HG02678 (cell line): ENCODE results near the gene ENOX2.
"Not testable (repeated sequence)": the region's sequence is repeated elsewhere in the genome, so short reads cannot be mapped to it uniquely, and the experiment has no call there.

Experiments used
- ATAC-seq: cut with Tn5 transposase; IDR thresholded peaks from one replicate; pipeline ENCODE4 v1.9.1; 2021; ENCODE audit warnings: mild to moderate bottlenecking, moderate library complexity; ENCODE audit not compliant: unreplicated experiment

The ENOX2 gene

GRCh38 chrX:130829526-130830515 lies 73.2 kb downstream of the ENOX2 start:
- ATAC-seq: no peak

DNA sequence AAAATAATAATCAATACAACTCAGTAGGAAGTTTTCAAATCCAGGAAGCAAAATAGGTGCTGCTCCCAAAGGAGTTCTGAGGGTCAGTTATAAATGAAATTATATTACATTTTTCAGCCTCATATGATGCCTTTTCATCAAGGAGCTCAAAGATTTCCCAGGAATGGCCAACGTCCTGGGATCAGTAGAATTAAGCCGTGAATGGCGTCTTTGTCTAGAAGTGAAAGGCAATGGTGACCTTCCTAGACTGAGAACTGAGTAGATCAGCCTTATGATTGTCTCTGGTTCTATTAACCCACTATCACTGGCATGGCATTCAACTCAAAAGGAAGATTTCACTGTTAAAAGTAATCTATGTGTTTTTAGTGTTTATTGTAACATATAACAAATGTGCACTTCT lies 74.4 kb downstream of the ENOX2 start:
- no peak for ATAC-seq

GRCh38 chrX:130827648-130828047 lies 75.4 kb downstream of the ENOX2 start:
- ATAC-seq: no peak

DNA sequence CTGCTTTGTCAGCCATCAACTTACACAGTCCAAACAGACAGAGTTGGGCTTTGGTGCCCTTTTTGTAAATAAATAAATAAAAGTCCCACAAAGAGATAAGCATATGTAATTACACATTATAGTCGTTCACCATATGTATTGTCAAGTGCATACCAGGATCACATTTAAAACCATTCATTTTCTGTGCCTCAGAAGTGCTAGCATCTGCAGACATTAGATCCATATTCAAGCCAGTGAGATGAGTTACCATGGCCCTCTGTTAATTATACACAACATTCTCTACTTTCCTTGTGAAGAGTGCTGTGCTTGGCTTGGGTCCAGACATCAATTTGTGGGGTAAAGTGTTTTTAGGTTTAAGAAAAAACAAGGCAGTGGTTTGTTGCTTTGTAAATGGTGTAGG lies 76.8 kb downstream of the ENOX2 start:
- no peak for ATAC-seq

- ATAC-seq: no peak
These were observed 77.5 kb downstream of the ENOX2 start for GRCh38 chrX:130825525-130825924.

GRCh38 chrX:130819367-130819766 lies 83.6 kb downstream of the ENOX2 start:
- not testable (repeated sequence) for ATAC-seq

GRCh38 chrX:130813932-130814331 lies 89.1 kb downstream of the ENOX2 start:
- ATAC-seq: not testable (repeated sequence)

DNA sequence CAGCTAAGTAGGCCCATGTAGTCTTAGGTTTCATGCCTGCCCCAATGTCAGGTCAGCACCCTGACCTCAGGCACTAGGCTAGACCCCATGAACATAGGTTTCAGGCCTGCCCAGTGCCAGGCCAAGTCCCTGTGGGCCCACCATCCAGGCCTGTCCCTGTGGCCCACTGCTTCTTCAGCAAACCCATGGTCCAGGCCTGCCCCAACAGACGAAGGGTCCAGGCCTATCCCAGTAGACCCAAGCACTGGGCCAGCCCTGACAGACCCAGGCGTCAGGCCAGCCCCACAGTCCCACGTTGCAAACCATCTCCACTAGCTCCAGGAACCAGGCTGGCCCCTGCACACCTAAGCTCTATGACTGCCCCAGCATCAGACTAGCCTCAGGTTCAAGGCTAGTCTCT lies 92.4 kb downstream of the ENOX2 start:
- ATAC-seq: no peak

DNA sequence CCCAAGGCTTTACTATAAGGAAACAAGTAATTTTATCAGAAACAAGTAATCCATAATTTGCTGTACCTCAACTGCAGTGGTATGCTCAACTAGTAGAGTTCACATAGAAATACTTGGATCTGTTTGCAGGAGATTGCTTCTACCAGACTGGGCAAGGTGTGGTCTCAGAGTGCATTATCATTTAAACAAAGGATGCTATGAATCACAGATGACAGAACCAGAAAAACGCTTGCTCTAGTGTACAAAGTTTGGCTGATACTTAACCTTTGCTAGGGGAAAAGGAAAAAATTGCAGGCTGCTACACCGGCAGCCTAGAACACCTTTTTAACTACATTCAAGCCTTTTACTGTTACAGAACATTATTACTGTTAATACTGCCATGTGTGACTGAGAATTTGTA lies 97.1 kb downstream of the ENOX2 start:
- no peak for ATAC-seq

GRCh38 chrX:130803537-130803936 lies 99.5 kb downstream of the ENOX2 start:
- no peak for ATAC-seq

- no peak for ATAC-seq
These were observed 101.1 kb downstream of the ENOX2 start for GRCh38 chrX:130801901-130802300.

- ATAC-seq: no peak
These were observed 103.6 kb downstream of the ENOX2 start for GRCh38 chrX:130799393-130799792.

DNA sequence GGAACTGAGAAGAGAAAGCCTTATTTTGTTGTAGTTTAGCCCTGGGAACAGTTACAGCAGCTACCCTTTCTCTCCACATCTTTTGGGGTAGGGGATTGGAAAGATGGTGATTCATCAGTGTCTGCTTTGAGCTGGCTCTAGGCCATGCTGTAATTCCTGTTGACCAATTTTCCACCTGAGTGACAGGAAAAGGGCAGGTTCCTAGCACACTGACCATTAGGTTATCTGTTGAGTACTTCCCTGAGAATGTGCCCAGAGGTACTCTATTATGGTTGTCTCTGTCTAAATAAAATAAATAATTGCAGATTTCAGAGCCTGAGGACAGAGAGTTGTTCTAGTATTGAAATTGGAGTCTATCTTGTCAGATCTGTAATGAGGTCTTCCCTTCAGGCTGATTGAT lies 109.0 kb downstream of the ENOX2 start:
- ATAC-seq: no peak

DNA sequence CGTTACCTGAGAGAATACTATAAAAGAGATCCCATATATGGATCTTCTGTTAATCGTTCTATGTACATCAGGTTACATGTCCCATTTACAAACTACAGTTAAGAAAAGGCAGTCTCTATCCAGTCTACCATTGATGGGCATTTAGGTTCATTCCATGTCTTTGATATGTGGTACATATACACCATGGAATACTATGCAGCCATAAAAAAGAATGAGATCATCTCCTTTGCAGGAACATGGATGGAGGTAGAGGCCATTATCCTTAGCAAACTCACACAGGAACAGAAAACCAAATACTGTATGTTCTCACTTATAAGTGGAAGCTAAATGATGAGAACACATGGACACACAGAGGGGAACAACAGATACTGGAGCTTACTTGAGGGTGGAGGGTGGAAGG lies 111.1 kb downstream of the ENOX2 start:
- not testable (repeated sequence) for ATAC-seq

DNA sequence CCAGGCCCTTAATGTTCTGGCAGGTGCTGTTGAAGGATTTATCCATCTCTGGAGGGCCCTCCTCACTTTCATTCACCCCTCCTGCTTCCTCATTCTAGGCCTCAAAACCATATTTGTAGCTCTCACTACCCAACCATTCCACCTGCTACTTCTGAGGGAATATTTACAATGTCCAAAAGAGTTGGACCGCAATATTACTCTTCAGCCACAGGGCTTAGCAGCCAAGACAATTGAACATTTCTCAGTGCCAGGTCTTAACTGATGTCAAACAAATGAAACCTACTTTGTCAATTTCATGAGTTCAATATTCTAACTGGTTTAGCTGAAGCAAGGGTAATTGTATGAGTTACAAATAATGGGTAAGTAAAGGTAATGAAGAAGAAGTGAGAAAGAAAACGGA lies 113.2 kb downstream of the ENOX2 start:
- ATAC-seq: no peak

GRCh38 chrX:130788786-130789581 lies 114.0 kb downstream of the ENOX2 start:
- no peak for ATAC-seq

DNA sequence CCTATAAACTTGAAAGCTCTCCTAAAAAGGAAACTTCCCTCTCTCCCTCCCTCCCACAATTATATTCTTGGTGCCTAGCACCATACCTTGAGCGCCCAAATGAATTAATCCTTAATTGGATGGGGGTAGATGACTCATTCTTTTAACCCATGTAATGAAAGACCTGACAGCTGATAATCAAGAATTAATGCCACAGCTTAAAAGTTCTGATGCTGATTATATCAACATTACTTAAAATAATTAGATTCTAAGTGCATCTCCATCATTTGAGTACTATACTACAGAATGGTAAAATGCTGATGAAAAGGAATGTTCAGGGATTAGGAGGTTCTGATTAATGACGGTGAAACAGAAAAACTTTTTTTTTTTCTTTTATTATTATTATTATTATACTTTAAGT lies 117.0 kb downstream of the ENOX2 start:
- ATAC-seq: no peak

GRCh38 chrX:130778773-130779172 lies 124.2 kb downstream of the ENOX2 start:
- no peak for ATAC-seq

DNA sequence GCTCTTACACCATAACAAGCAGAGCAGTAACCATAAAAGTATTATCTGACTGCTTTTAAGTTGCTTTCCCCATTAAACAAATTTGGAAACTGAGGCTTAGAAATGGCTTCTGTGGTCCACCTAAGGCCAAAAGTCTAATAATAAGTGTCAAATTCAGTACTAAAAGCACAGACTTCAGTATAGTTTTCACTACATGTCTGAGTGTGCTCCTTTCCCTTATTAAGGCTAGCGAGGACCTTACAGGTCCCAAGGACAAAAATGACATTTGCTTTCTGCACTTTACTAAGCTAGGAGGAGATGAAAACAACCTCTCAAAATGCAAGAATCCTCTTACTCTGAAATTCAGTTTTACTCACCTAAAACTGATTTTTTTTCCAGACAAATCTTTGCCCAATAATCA lies 127.2 kb downstream of the ENOX2 start:
- no peak for ATAC-seq

- no peak for ATAC-seq
These were observed 130.2 kb downstream of the ENOX2 start for GRCh38 chrX:130772776-130773143.

DNA sequence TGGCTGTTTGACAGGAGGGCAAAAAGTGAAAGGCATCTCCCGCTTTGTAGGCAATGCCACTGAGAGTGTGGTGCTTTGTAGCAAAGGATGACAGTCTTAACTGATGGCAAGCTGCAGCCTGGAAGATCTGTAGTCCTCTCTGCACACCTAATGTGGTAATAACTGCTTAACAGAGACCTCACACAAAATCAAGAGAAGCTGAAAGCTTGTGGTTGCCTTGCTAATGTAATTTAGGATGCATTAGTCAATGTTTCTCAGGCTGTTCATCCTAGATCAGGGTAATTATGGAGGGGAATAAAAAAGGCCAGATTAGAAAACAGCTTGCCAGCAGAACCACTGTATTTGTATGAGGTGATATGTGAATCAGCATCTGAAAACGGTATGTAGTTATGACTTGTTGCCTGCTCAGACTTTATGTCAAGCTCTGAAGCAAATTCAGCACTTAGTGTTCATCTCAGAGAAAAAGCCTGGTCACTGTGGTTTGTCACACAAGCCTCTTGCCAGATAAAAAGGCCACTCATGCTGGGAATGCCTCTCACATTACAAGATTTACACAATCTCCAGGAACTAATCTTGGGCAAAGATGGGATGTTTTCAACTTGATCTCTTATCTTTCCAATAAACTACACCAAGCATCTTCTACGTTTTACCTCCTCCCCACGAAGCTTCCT lies 130.8 kb downstream of the ENOX2 start:
- ATAC-seq: no peak
